Cardiac fibroblast (primary cell): ENCODE data around the gene C9.
A peak's percentile ranks its signal among the peaks of the same experiment; 100 is the strongest.
"Not testable (repeated sequence)": the region's sequence is repeated elsewhere in the genome, so short reads cannot be mapped to it uniquely, and the experiment has no call there.

ENCODE experiments used
- DNase-seq, 2 donors: peaks; one replicate each; pipeline versions ENCODE4 v3.0.0 to v3.0.0-alpha.2; 2010; ENCODE audit warnings: low read depth in 2 of 2
- H3K4me3 ChIP-seq, 2 donors: replicated peaks in 1 of 2; 1 replicate in 1 of 2; 2 replicates in 1 of 2; pipeline ENCODE4 v1.5.1; 2011; ENCODE audit warnings: low read depth in 2 of 2, low read length in 2 of 2, mild to moderate bottlenecking in 2 of 2, moderate library complexity in 1 of 2
- CTCF ChIP-seq: IDR thresholded peaks from one replicate; pipeline ENCODE4 v1.5.1; 2011; ENCODE audit warnings: low read depth, mild to moderate bottlenecking, low read length, inconsistent platforms

Gene C9

DNA sequence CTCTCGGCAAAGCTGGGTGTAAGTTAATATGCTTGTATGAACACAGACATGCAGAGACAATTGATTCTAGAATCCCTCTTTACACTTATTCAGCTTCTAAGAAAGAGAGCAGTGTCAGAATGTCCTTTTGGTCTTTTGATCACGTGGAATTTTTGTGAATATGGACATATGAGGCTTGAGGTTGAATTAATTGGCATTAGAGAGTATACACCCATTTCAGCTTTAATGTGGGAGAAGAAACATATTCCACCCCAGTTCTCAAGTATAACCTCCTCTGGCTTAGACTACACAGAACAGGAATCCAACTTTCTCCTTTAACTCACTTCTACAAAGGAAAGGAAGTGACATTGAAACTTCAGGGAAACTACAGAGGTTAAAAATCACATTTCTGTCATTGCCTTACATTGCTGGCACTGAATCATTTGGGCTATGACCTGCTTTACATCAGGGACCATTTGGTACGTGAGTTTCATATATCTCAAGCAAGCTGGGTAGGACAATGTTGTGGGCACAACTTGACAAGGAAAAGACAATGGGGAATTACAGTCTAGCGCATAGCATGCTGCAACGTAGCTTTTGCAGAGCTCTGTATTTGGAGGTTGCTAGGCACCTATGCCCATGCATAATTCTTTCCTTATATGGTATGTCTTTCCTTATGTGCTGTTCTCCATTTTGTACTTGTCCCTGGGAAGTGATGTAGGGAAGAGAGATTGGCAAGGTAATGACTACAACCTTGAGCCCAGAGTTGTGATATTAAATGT lies 41.0 kb upstream of the C9 start:
- DNase-seq, result no peak
- no peak for TF ChIP-seq CTCF
- H3K4me3 ChIP-seq, result no peak overlapping the region

DNA sequence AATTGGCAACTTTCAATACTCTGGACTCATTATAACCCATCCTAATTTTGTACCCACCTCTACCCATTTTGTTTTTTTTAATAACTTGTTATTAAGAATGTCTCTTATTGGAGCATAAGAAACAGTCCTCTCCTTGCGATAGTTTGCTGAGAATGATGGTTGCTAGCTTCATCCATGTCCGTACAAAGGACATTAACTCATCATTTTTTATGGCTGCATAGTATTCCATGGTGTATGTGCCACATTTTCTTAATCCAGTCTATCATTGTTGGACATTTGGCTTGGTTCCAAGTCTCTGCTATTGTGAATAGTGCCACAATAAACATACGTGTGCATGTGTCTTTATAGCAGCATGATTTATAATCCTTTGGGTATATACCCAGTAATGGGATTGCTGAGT lies 39.5 kb upstream of the C9 start:
- DNase-seq, H3K4me3 ChIP-seq: not testable (repeated sequence)

DNA sequence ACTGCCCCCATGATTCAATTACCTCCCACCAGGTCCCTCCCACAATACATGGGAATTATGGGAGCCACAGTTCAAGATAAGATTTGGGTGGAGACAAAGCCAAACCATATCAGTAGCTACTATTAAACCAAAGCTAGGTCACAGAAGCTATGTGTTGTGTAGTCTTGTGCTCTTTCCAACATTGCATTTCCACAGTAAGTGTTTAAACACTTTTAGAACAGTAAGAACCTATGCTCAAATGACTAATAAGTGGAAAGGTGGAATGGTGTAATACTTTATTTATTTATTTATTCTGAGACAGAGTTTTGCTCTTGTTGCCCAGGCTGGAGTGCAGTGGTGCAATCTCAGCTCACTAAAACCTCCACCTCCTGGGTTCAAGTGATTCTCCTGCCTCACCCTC lies 37.8 kb upstream of the C9 start:
- peak in 1 of 2 donors; percentile 40 for DNase-seq
- H3K4me3 ChIP-seq, result not testable (repeated sequence)

GRCh38 chr5:39400713-39401578 lies 36.7 kb upstream of the C9 start:
- TF ChIP-seq CTCF, result no peak
- H3K4me3 ChIP-seq, result no peak overlapping the region
- DNase-seq, result peak in 1 of 2 donors; percentile 49

GRCh38 chr5:39399135-39400036 lies 35.1 kb upstream of the C9 start:
- H3K4me3 ChIP-seq, result no peak overlapping the region
- no peak for TF ChIP-seq CTCF
- DNase-seq, result peak; percentile 97 to 99

DNA sequence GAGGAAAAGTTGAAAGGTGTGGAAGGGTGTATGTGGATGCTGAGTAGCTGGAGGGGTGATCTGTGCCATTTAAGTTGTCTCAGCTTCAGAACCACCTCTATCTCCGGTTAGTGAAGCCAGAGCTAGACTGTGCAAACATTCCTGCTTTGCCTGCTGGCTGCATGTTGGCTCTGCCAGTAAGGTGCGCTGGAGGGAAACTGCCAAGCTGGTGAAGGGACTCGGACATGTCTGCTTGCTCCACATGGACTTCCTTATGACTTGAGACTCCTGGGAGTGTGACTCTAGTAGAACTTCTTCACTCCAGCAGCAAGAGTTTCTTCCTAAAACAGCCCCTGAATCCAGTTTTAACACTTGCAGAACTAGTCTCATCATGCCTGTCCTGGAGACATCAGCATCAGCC lies 32.5 kb upstream of the C9 start:
- DNase-seq, result no peak
- no peak for TF ChIP-seq CTCF
- no peak overlapping the region for H3K4me3 ChIP-seq

DNA sequence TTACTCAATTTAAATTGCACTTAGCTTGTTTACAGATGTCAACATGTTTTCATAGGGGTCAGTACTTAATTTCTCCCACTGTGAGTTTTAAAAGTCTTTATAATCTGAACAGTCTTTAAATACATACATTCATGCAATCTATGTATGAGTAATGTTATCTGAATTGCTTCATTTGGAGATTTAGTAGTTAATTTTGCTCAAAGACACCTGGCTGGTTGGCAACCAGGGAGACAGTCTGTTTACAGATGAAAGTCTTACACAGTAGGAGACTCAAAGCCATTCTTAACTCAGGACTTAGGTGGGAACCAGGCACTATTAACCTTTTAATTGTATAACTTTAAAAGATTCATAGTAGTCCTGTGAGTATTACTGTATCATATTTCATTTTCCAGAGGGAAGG lies 31.2 kb upstream of the C9 start:
- TF ChIP-seq CTCF, result no peak

More for the DNA sequence above, 31.2 kb upstream of the C9 start:
- peak in 1 of 2 donors; percentile 35 for DNase-seq
- H3K4me3 ChIP-seq, result no peak overlapping the region
